Nephron progenitor cell (in vitro differentiated cells): ENCODE measurements around the gene DKK1.

Source experiments
- DNase-seq: peaks from one replicate; pipeline ENCODE4 v3.0.0; 2021
- H3K27ac Mint-ChIP-seq: 2 replicates; pipeline ENCODE4 v1.8.0; 2021; ENCODE audit warnings: mild to moderate bottlenecking, moderate library complexity, mixed read lengths
- H3K27me3 Mint-ChIP-seq: 2 replicates; pipeline ENCODE4 v1.8.0; 2021; ENCODE audit warnings: mild to moderate bottlenecking, low read depth, mixed read lengths; ENCODE audit not compliant: poor library complexity
- H3K36me3 Mint-ChIP-seq: 2 replicates; pipeline ENCODE4 v1.8.0; 2021; ENCODE audit warnings: low read depth, mixed read lengths
- H3K4me1 Mint-ChIP-seq: 2 replicates; pipeline ENCODE4 v1.8.0; 2021; ENCODE audit warnings: mixed read lengths
- H3K4me3 Mint-ChIP-seq: 2 replicates; pipeline ENCODE4 v1.8.0; 2021; ENCODE audit warnings: mild to moderate bottlenecking, moderate library complexity, mixed read lengths
- H3K9me3 Mint-ChIP-seq: 2 replicates; pipeline ENCODE4 v1.8.0; 2021; ENCODE audit warnings: mild to moderate bottlenecking, moderate library complexity, mixed read lengths
- CTCF ChIP-seq: fragments of 200-600 bp; sonication (generic); IDR thresholded peaks from 2 replicates; pipeline ENCODE4 v1.5.0; 2021; ENCODE audit warnings: antibody characterized with exemption

Gene DKK1

GRCh38 chr10:52313933-52314821, at the start of gene DKK1:
TSS of gene DKK1 (plus strand) at chr10:52314281. CDS start at chr10:52314435, 154 bp downstream.
- Mint-ChIP-seq H3K4me3 (peak within 1 kb of the TSS; percentile 99), H3K27ac (peak within 1 kb of the TSS; percentile 96), H3K27me3 (no peaks in the 10 kb centered on the region), H3K9me3 (no peaks in the 10 kb centered on the region), H3K36me3 (no peaks in the 10 kb centered on the region), H3K4me1 (peaks cover 84% of the 10 kb centered on the region)
- peak; percentile 83 for DNase-seq
- peak; percentile 90 for TF ChIP-seq CTCF

GRCh38 chr10:52265131-52265926, 48.8 kb upstream of the DKK1 start:
- no peak for DNase-seq
- Mint-ChIP-seq H3K4me3 (no peak overlapping the region), H3K27me3 (no peaks in the 10 kb centered on the region), H3K27ac (no peak overlapping the region), H3K4me1 (peaks cover 14% of the 10 kb centered on the region), H3K9me3 (no peaks in the 10 kb centered on the region), H3K36me3 (no peaks in the 10 kb centered on the region)
- TF ChIP-seq CTCF = no peak

- Mint-ChIP-seq H3K9me3 (peaks cover 4% of the 10 kb centered on the region), H3K4me3 (no peak overlapping the region), H3K27me3 (no peaks in the 10 kb centered on the region), H3K36me3 (peaks cover 8% of the 10 kb centered on the region), H3K4me1 (peaks cover 9% of the 10 kb centered on the region), H3K27ac (no peak overlapping the region)
- no peak for DNase-seq
- no peak for TF ChIP-seq CTCF
Observed at GRCh38 chr10:52266858-52267257, 47.2 kb upstream of the DKK1 start.

DNA sequence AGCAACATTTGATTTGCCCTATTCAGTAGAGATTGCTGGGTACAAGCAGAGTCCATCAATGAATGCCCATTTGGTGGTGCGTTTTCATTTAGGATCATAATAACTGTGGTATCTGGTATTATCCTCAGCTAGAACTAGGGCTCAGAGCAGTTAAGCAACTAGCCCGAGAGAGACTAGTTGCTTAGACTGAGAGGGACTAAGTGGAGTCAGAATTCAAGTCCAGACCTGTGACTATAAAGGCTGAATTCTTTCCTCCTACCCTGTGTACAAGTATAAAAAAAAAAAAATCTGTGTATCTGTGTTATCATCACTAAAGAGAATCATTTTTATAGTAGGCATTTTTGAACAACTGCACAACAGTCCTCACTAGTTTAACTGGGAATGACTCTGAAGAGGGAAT, 45.3 kb upstream of the DKK1 start:
- H3K4me1 Mint-ChIP-seq = peaks cover 9% of the 10 kb centered on the region
- H3K27me3 Mint-ChIP-seq = no peaks in the 10 kb centered on the region
- H3K9me3 Mint-ChIP-seq = peaks cover 4% of the 10 kb centered on the region
- no peak overlapping the region for H3K27ac Mint-ChIP-seq
- no peak for DNase-seq
- peaks cover 8% of the 10 kb centered on the region for H3K36me3 Mint-ChIP-seq
- no peak overlapping the region for H3K4me3 Mint-ChIP-seq
- TF ChIP-seq CTCF = no peak

- peaks cover 9% of the 10 kb centered on the region for H3K4me1 Mint-ChIP-seq
- peaks cover 8% of the 10 kb centered on the region for H3K36me3 Mint-ChIP-seq
- TF ChIP-seq CTCF = no peak
- no peak for DNase-seq
- no peak overlapping the region for H3K4me3 Mint-ChIP-seq
- H3K27ac Mint-ChIP-seq = no peak overlapping the region
- peaks cover 6% of the 10 kb centered on the region for H3K9me3 Mint-ChIP-seq
- peaks cover 2% of the 10 kb centered on the region for H3K27me3 Mint-ChIP-seq
Observed at GRCh38 chr10:52269233-52269632, 44.8 kb upstream of the DKK1 start.
